ENCODE results near the gene ARPP21. TPM values are rescaled to one million over a fixed set of nuclear protein-coding genes. Genes with fewer than 3 reads are reported as not detected.
"Not testable (repeated sequence)": the region's sequence is repeated elsewhere in the genome, so short reads cannot be mapped to it uniquely, and the experiment has no call there.

The ARPP21 gene
- total RNA-seq, 1 donor from 2014 or later = not detected

DNA sequence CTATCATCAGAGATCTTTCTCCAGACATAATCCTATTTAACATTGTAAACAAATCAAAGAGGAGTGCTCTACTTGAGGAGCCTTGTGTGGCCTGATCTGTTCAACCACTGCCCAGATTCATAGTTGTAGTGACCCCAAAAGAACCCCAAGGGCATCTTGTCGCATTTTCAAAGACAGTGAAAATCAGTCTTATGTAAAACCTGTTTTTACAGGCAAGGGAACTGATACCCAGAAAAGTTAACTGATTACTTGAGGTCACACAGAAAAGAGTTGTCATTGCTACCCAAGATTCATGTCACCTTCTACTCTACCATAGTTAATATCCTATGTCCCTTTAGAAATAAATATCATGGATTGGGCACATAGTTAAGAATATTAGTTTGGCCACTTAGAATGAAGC is 40.5 kb upstream of the ARPP21 start:
- H3K36me3 Mint-ChIP-seq (ENCODE audit: low read depth) = no peaks in the 10 kb centered on the region
- ATAC-seq (ENCODE audit: low read depth) (no peak), DNase-seq (no peak)
- no peak for TF ChIP-seq CTCF (IDR thresholded peaks at IDR 0.05)
- H3K27me3 Mint-ChIP-seq = no peaks in the 10 kb centered on the region
- intact Hi-C loops (cut with micrococcal nuclease) = no loop called here
- POLR2A ChIA-PET = no interaction called here
- no peak overlapping the region for H3K4me3 Mint-ChIP-seq
- CTCF ChIA-PET = no interaction called here
- H3K9me3 Mint-ChIP-seq = no peaks in the 10 kb centered on the region
- no peak overlapping the region for H3K27ac Mint-ChIP-seq
- H3K4me1 Mint-ChIP-seq = peaks cover 9% of the 10 kb centered on the region

DNA sequence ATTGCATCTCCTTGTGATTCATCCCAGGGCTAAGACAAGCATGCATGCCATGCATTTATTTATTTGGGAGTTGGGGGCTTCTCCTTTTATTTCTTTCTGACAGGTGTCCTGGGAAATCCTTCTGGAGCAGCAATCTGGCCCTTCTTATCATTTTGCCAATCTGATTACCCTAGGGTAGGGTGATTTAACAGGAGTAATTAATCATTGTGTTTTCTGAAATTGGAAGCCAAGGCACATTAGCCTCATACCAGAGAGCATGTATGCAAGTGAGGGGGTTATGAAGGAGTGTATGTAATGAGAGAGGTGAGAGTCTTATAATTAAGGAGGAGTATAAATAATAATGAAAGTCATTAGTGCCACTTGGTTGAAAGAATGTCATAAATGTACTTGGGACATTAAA is 37.4 kb upstream of the ARPP21 start:
- no peaks in the 10 kb centered on the region for H3K4me1 Mint-ChIP-seq
- TF ChIP-seq CTCF (IDR thresholded peaks at IDR 0.05) = no peak
- intact Hi-C loops (cut with micrococcal nuclease) = no loop called here
- ChIA-PET CTCF (no interaction called here), POLR2A (no interaction called here)
- no peak for DNase-seq
- ATAC-seq (ENCODE audit: low read depth) = no peak
- H3K9me3 Mint-ChIP-seq = no peaks in the 10 kb centered on the region
- no peak overlapping the region for H3K4me3 Mint-ChIP-seq
- H3K27me3 Mint-ChIP-seq = no peaks in the 10 kb centered on the region
- no peaks in the 10 kb centered on the region for H3K36me3 Mint-ChIP-seq (ENCODE audit: low read depth)
- H3K27ac Mint-ChIP-seq = no peak overlapping the region

GRCh38 chr3:35602395-35602936 is 36.9 kb upstream of the ARPP21 start:
- no peaks in the 10 kb centered on the region for H3K4me1 Mint-ChIP-seq
- H3K27ac Mint-ChIP-seq = no peak overlapping the region
- intact Hi-C loops (cut with micrococcal nuclease) = no loop called here
- no peak for TF ChIP-seq CTCF (IDR thresholded peaks at IDR 0.05)
- CTCF ChIA-PET = no interaction called here
- no peaks in the 10 kb centered on the region for H3K27me3 Mint-ChIP-seq
- H3K36me3 Mint-ChIP-seq (ENCODE audit: low read depth) = no peaks in the 10 kb centered on the region
- ATAC-seq (ENCODE audit: low read depth) (no peak), DNase-seq (no peak)
- no peak overlapping the region for H3K4me3 Mint-ChIP-seq
- POLR2A ChIA-PET = no interaction called here
- no peaks in the 10 kb centered on the region for H3K9me3 Mint-ChIP-seq

- no peaks in the 10 kb centered on the region for H3K27me3 Mint-ChIP-seq
- ATAC-seq (ENCODE audit: low read depth) = no peak
- peaks cover 10% of the 10 kb centered on the region for H3K4me1 Mint-ChIP-seq
- no peak for TF ChIP-seq CTCF (IDR thresholded peaks at IDR 0.05)
- no peak overlapping the region for H3K27ac Mint-ChIP-seq
- no peak overlapping the region for H3K4me3 Mint-ChIP-seq
- POLR2A ChIA-PET = no interaction called here
- no peak for DNase-seq
- H3K9me3 Mint-ChIP-seq = no peaks in the 10 kb centered on the region
- CTCF ChIA-PET = no interaction called here
- intact Hi-C loops (cut with micrococcal nuclease) = no loop called here
- H3K36me3 Mint-ChIP-seq (ENCODE audit: low read depth) = no peaks in the 10 kb centered on the region
Measured at GRCh38 chr3:35616346-35616745, 23.0 kb upstream of the ARPP21 start.

- ATAC-seq (ENCODE audit: low read depth) = no peak
- POLR2A ChIA-PET = no interaction called here
- H3K27ac Mint-ChIP-seq = no peak overlapping the region
- peaks cover 10% of the 10 kb centered on the region for H3K4me1 Mint-ChIP-seq
- no peak for TF ChIP-seq CTCF (IDR thresholded peaks at IDR 0.05)
- intact Hi-C loops (cut with micrococcal nuclease) = no loop called here
- no peaks in the 10 kb centered on the region for H3K36me3 Mint-ChIP-seq (ENCODE audit: low read depth)
- no peak overlapping the region for H3K4me3 Mint-ChIP-seq
- CTCF ChIA-PET = no interaction called here
- H3K27me3 Mint-ChIP-seq = no peaks in the 10 kb centered on the region
- no peak for DNase-seq
- no peaks in the 10 kb centered on the region for H3K9me3 Mint-ChIP-seq
Measured at GRCh38 chr3:35617370-35617769, 22.0 kb upstream of the ARPP21 start.

DNA sequence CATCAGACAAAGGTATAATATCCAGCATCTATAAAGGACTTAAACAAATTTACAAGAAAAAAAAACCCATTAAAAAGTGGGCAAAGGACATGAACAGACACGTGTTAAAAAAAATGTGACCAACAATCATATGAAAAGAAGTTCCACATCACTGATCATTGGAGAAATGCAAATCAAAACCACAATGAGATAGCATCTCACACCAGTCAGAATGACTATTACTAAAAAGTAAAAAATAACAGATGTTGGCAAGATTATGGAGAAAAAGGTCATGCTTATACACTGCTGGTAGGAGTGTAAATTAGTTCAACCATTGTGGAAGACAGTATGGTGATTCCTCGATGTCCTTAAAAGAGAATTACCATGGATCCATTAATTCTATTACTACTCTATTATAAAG is 19.1 kb upstream of the ARPP21 start:
- intact Hi-C loops (cut with micrococcal nuclease); H3K4me3 Mint-ChIP-seq; H3K36me3 Mint-ChIP-seq (ENCODE audit: low read depth); CTCF ChIA-PET; ATAC-seq (ENCODE audit: low read depth); H3K27ac Mint-ChIP-seq; H3K9me3 Mint-ChIP-seq; POLR2A ChIA-PET; DNase-seq; H3K27me3 Mint-ChIP-seq: not testable (repeated sequence)
- H3K4me1 Mint-ChIP-seq = peaks cover 10% of the 10 kb centered on the region
